Islet precursor cell (in vitro differentiated cells): ENCODE data around the gene CYP24A1.
A peak's percentile ranks its signal among the peaks of the same experiment; 100 is the strongest.

ENCODE experiments used
- DNase-seq: peaks from one replicate; pipeline ENCODE4 v3.0.0-alpha.2; 2018

CYP24A1 gene

DNA sequence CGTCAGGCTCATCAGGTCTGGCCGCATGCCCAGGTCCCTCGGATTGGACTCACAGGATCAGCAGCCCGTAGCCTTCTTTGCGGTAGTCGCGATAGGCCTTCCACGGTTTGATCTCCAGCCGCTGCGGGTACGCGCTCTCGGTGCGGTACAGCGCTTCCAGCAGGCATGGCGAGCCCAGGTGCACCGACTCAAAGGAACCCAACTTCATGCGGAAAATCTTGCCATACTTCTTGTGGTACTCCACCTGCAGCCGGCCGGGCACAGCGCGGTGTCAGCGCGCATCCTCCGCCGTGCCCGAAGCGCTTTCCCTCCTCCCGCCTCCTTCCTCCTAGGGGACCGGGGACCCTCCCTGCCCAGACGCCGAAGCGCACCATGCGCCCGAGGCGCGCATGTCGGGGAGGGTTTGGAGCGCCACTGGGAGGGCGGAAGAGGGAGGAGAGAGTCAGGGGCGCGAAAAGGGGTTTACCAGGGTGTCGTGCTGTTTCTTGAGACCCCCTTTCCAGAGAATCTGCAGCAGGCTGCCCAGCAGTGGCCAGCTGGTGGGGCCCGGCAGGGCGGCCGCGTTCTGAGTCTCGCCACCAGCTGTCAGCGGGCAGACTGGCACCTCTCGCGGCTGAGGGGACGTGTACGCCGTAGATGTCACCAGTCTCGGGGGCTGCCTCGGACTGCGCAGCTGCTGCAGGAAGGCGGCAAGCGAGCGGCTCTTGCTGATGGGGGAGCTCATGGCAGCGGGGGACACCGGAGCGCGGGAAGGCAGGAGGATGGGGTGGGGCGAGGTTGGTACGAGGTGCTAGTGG is 732 bp downstream of the CYP24A1 start:
- DNase-seq = peak; percentile 76

DNA sequence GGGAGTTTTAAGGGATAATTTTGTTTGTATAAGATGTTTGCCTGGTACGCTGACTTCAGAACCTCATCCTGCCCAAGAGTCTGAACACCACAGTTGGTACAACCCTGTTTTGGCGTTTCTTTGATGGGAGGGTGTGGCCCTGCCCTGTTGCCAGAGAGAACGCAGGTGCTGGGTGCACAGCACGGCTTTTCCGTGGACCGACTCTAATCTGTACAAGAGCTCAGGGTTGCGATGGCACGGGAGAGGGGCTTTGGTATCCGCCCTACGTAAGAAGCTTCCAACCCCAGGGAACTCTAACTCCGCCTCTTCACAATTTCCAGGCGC is 1.3 kb downstream of the CYP24A1 start:
- DNase-seq = no peak

DNA sequence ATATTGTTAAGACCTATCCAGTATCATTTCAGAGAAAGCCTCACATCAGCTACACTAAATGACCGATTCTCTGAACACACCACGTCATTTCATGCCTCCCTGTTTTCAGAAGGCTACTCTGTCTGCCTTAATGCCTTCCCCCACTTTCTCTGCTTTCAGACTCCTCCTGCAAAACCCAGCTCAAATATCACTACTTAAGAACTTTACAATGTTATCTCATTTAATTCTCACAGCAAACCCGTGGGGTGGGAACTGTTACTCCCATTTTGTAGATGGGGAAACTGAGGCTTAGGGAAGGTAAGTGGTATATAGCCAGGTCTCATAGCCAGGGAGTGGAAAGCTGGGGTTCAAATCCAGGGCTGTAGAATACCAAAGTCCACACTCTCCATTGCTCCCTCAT is 2.8 kb downstream of the CYP24A1 start:
- peak; percentile 8 for DNase-seq

DNA sequence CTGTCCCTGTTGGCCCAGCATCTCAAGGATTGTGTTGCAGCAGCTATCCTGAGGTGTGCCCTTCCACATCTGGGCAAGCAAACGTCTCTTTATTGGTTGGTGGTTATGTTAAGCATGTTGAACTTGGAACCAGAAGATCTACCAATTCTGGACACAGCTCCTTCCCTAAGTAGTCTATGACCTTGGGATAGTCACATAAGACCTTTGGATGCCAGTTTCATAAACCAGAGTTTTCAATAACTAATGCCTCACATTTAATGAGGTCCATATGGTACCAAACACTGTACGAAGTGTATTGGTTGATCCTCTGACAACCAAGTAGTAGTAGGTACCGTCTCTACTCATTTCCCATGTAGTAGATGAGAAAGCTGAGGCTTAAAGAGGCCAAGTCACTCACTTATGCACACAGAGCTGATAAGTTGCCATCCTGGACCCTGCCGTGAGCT is 3.7 kb downstream of the CYP24A1 start:
- DNase-seq = peak; percentile 3

DNA sequence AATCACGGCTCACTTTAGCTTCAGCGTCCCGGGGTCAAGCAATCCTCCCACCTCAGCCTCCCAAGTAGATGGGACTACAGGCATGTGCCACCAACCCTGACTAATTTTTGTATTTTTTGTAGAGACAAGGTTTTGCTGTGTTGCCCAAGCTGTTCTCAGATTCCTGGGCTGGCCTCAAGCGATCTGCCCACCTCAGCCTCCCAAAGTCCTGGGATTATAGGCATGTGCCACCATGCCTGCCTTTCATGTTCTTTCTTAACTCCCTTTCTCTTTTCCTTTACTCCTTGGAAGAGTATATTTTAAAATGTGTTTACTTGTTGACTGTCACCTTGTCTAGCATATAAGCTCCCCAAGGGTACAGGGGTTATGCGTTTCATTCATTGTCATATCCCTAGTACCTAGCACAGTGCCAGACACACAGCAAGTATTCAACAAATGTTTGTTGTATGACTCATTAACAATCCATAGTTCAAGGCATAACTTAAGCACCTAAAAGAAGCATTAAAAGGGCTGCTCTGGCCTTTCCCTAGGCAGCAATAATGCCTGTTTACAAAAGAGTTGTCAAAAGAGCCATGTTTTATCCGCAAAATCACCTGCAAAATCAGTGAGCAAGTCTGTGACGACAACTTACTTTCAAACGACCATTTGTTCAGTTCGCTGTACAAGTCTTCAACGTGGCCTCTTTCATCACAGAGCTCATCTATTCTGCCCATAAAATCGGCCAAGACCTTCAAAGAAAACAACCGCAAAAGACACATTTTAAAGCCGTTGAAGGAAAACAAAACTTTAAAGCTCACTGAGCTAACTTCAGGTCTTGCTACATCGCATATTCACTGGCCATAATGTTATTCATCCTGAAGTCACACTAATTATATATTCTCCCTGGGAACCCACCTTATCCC is 4.6 kb downstream of the CYP24A1 start:
- no peak for DNase-seq

DNA sequence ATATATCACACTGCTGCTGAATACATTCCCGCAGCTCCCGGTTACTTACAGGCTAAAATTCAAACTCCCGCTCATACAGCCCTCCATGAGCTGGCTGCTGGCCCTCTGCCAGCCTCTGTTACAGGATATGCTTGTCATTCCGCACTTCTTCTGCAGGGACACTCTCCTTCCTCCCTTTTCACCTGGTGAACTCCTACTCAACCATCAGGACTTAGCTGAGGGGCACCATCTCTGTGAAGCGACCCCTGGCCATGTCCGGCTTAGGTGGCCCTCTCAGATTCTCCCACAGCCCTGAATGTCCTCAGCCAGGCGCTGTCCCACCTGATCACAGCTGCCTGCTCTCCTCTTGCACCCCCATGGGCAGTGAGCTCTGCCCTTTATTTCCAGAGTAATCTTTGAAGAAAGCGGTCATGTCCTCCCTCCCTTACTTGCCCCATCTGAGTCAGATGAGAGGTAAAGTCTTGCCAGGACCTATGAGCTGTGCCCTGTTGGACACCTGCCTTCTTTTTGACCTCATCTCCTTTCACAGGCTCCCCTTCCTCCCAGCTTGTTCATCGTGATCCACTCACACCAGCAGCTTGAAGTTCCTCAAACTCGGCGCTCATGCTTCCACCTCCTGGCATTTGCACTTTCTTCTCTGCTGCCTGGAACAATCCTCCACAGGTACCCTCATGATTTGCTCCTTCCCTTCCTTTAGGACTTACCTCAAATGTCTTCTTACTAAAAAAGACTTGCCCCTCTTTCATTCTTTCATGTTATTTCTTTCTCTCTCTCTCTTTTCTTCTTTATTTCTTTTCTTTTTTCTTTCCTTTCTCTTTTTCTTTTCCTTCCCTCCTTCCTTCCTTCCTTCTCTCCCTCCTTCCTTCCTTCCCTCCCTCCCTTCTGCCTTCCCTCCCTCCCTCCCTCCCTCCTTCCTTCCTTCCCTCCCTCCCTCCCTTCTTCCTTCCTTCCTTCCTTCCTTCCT is 5.6 kb downstream of the CYP24A1 start:
- no peak for DNase-seq

DNA sequence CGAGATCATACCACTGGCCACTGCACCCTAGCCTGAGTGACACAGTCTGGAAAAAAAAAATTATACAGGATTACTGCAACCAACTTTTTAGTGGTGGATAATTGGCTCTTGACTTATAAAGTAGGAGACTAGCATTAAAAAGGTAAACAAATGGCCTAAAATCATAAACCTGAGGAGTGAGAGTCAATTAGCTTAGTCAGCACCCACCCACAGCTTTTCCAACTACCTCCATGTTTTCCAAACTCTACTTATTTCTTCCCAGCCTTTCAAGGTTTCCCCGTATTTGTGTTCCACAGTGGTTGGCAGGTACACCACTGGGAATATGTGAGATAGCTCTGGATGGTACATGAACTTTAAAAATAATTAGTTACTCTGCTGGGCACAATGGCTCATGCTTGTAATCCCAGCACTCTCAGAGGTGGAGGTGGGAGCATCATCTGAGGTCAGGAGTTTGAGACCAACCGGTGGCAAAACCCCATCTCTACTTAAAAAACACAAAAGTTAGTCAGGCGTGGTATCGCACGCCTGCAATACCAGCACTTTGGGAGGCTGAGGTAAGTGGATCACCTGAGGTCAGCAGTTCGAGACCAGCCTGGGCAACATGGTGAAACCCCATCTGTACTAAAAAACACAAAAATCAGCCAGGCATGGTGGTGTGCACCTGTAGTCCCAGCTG is 6.7 kb downstream of the CYP24A1 start:
- no peak for DNase-seq

DNA sequence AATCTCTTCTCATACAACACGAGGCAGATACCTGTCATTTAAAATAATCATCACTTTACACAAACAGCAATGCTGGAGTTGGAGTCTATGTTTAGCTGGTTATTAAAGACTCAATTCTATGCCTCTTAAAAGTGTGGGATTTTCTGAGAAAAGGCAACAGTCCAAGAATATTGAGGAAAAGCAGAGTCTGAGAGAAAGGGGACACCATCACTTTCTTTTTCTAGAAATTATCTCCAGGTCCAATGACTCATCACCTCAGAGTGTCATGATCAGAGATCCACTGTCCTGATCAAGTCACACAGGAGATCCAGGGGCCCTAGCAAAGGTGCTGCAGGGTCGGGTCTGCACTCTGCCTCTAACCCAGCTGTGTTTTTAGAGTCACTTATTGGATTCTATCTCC is 8.0 kb downstream of the CYP24A1 start:
- no peak for DNase-seq

DNA sequence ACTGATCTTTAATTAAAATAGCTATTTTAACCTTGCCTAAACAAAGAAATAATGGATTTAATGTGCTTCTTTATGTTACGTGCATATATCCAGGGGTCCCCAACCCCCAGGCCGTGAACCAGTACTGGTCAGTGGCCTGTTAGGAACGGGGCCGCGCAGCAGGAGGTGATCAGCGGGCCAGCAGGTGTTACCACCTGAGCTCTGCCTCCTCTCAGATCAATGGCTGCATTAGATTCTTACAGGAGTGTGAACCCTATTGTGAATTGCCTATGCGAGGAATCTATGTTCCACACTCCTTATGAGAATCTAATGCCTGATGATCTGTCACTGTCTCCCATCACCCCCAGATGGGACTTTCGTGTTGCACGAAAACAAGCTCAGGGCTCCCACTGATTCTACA is 8.8 kb downstream of the CYP24A1 start:
- no peak for DNase-seq

DNA sequence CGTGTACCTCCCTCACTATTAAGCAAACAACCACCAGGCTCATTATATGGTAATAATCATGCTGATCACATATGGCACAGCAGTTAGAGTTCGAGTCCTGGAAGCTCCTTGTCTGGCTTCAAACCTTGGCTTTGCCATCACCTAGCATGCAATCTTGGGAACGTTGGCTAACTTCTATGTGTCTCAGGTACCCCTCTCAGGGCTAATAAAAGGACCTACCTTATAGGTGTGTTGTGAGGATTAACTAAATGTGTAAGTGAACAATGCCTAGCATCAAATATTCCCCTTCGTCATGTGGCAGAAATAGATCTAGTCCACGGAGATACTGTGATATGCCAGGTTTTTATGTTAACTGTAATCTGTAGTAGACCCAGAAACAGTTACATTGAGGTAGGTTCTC is 10.4 kb downstream of the CYP24A1 start:
- no peak for DNase-seq

DNA sequence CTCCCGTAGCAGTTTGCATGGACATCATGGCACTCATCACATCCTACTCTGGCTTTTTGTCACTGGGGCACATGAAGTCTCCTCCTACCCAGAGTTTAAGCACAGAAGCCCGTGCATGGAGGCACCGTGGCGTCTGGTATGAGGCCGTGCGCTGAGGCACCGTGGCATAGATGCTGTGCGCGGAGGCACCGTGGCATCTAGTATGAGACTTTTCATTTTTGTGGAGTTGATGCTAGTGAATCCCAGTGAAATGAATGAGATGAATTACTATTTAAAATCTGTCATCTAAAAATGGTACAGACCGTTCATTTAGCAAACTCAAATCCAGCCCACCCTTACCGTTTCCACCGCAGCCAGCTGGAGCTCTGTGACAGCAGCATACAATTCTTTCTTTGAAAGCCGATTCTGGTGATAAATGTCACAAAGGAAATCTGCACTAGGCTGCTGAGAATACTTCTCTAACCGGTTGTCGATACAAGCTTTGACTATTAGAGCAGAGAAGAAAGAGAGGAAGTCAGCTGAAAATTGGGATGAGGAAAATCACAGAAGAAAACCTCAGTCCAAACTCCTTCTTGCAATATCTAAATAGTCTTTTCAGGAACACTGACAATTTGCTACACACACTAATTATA is 11.3 kb downstream of the CYP24A1 start:
- DNase-seq = no peak

DNA sequence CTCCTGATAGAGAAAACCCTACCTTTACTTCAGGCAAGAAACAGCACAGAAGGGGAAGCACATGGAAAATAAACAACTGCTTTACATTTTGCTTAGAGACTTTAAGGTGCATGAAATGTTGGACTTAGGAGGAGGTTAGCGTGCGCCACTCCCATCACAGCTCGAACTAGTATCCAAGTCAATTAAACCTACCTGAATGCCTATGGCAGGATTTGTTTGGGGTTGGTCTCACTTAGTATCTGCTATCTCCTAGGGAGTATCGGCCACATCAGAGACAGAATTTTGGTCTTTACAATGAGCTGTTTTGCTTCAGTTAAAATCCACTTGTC is 12.0 kb downstream of the CYP24A1 start:
- DNase-seq = no peak

DNA sequence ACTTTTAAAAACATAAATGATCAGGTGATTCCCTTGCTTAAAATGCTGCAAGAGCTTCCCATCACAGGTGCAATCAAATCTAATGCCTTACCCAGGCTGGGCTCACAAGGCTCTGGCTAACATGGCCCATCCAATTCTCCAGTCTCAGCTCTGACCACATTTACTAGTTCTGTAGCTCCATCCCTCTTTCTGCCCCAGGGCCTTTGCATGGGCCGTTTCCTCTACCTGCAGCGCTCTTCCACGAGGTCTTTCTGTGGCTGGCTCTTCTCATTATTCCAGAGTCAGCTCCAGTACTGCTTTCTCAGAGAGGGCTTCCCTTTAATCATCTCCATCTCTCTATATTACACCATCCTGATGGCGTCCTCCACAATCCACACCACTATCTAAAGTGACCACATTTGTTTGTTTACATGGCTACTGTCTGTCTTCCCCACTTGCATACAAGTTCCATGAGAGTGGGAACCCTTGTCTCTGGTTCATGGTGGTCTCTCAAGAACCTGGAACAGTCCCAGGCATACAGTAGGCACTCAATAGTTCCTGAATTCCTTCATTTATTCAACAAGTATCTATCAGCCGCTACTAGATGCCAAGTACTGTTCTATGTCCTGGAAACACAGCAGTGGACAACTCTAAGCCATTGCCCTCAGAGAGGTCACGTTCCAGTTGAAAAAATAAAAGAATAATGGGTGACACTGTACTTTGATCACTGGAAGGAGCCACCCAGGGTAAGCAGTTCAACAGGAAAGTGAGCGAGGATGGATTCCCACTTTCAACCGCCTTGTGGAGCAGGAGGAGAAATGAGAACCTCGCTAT is 12.6 kb downstream of the CYP24A1 start:
- no peak for DNase-seq

DNA sequence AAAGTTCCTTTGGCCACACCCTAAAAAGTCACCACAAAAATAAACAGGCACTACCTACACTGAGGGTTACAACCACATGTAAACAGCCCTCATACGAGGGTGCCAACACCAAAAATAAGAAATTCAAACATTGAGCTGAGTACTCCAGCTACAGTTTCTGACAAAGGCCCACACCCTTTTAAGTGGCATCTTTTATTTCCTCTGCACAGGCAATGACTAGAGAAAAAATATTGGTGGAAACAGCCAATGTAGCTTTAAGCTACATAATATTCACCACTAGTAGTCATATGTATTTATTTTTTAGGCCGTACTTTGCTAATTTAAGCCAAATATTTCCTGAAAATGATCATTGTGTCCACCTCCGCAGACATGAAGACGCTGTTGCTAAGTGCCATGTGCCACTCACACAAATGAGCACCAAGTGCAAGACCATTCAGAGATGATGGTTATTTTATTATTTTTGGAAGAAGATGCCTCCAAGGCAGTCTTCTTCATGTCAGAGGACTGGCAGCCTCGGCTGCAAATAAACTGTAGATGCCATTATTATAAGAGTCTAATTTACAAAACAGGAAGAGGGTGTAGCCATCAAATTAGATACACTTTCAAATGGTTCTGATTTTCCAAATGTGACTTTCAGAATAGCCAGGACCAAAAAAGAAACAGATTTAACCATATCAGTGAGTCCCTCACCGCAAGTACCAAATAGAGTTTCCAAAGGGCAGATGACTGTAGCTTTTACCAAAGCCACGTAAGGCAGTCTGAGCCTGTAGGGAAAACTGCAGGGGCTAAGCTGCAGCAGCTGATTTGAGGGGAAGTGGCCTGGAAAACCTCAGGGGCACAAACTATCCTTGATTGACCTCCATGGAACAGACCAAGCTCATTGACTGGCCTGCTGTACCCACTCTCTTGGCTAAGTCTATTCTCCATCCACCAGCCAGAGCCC is 13.4 kb downstream of the CYP24A1 start:
- DNase-seq = no peak

DNA sequence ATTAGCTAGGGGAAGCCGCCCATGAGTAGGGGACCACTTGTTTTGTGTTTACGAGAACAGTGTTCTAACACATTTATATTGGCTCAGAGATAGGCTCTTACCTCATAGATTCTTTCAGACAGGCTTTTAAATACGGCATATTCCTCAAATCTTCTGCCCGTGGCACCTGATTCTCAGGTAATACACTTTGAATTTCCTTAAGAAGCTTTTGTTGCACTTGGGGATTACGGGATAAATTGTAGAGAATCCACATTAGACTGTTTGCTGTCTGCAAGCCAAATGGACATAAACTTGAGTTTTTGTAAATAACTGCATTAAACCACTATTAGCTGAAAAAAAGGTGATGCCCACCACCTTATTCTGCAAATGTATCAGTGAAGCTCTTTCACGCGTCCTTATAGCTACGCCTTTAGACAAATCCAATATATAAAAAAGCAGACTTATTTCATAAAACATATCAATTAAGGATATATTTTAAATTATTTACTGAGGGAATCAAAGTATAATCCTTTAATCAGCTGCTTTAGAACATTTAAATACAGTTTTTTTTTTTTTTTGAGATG is 14.8 kb downstream of the CYP24A1 start:
- no peak for DNase-seq

DNA sequence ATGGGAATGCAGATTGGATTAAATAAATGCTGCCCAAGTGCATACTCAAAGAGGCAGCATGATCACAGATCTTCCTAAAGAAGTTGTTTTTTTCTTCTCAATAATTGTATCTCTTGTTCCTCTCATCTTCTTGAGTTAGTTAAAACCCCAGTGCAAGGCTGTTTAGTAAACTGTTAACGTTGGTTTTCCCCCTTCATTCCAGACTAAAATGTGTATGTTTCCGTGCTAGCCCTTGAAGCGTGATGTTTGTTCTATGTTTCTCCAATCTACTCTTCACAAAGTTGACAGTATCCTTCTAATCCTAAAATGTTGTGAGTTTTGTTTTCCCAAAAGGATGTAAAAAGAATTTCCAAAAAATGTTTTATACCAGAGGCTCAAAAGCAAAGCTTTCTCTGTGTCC is 15.6 kb downstream of the CYP24A1 start:
- DNase-seq = no peak

DNA sequence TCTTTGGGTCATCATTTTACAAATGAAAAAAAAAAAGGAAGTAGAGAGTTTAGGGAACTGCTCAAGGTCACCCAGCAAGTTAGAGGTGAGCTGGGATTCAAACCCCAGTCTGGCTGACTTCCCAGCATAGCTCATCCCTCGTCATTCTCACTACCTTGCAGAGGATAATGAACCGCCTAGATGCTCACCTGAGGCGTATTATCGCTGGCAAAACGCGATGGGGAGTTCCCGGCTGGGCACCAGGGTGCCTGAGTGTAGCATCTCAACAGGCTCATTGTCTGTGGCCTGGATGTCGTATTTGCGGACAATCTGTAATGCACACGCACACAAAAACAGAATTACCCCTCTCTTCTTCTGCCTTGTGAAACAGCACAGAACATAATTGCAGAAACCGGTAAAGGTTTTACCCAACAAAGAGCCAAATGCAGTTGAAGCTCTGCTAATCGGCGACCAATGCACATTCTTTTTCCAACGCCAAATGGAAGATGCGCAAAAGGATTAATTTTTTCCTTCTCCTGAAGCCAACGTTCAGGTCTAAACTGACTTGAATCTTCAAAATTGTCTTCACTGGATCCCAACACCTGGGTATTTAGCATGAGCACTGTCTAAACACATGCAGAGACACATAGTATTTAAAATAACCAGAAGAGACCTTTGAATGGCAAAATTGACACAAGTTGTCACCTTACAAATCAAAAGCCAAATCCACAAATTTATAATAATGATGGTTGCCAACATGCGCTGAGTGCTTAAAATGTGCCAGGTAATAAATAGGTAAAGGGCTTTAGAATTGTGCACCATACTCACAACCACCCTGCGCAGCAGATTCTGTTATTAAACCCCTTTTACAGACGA is 16.6 kb downstream of the CYP24A1 start:
- DNase-seq = no peak

DNA sequence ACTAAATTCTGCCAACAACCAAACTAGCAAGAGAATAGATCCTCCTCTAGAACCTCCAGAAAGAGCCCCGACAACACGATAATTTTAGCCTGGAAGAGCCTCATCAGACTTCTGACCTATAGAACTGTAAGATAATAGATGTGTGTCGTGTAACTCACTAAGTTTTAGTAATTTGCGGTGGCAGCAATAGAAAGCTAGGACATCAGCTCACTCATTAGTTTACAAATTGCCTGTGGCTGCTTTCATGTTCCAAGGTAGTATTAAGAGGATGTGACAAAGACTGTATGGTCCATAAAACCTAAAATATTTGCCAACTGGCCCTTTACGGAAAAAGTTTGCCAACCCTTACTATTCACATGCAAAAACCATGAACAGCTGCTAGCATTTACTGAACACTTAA is 17.3 kb downstream of the CYP24A1 start:
- DNase-seq = no peak
